ENCODE results near the gene TNFAIP3. TPM values are rescaled to one million over a fixed set of nuclear protein-coding genes. Genes with fewer than 3 reads are reported as not detected.

The TNFAIP3 gene
- polyA plus RNA-seq, 1 donor, result 15.5 TPM

GRCh38 chr6:137863091-137863797 is 3.8 kb upstream of the TNFAIP3 start:
- no peak for DNase-seq (ENCODE audit: low read depth)

GRCh38 chr6:137864812-137865508 is 2.1 kb upstream of the TNFAIP3 start:
- DNase-seq (ENCODE audit: low read depth), result no peak

- no peak for DNase-seq (ENCODE audit: low read depth)
Measured at GRCh38 chr6:137866200-137866913, 702 bp upstream of the TNFAIP3 start.

GRCh38 chr6:137867685-137868509 is 838 bp downstream of the TNFAIP3 start:
- no peak for DNase-seq (ENCODE audit: low read depth)

- DNase-seq (ENCODE audit: low read depth), result no peak
Measured at GRCh38 chr6:137868721-137869548, 1.9 kb downstream of the TNFAIP3 start.

- DNase-seq (ENCODE audit: low read depth), result no peak
Measured at GRCh38 chr6:137869549-137870307, 2.7 kb downstream of the TNFAIP3 start.

- DNase-seq (ENCODE audit: low read depth), result no peak
Measured at GRCh38 chr6:137870308-137870644, 3.2 kb downstream of the TNFAIP3 start.

GRCh38 chr6:137870744-137871247 is 3.7 kb downstream of the TNFAIP3 start:
- no peak for DNase-seq (ENCODE audit: low read depth)

GRCh38 chr6:137871291-137871690 is 4.2 kb downstream of the TNFAIP3 start:
- no peak for DNase-seq (ENCODE audit: low read depth)

GRCh38 chr6:137871831-137872454 is 4.9 kb downstream of the TNFAIP3 start:
- no peak for DNase-seq (ENCODE audit: low read depth)

GRCh38 chr6:137872581-137873115 is 5.6 kb downstream of the TNFAIP3 start:
- no peak for DNase-seq (ENCODE audit: low read depth)

GRCh38 chr6:137873273-137873762 is 6.3 kb downstream of the TNFAIP3 start:
- no peak for DNase-seq (ENCODE audit: low read depth)

- no peak for DNase-seq (ENCODE audit: low read depth)
Measured at GRCh38 chr6:137874204-137875057, 7.4 kb downstream of the TNFAIP3 start.

GRCh38 chr6:137875058-137875520 is 8.0 kb downstream of the TNFAIP3 start:
- no peak for DNase-seq (ENCODE audit: low read depth)

GRCh38 chr6:137875606-137876005 is 8.5 kb downstream of the TNFAIP3 start:
- no peak for DNase-seq (ENCODE audit: low read depth)

- DNase-seq (ENCODE audit: low read depth), result no peak
Measured at GRCh38 chr6:137876547-137876946, 9.5 kb downstream of the TNFAIP3 start.

- no peak for DNase-seq (ENCODE audit: low read depth)
Measured at GRCh38 chr6:137877113-137877512, 10.1 kb downstream of the TNFAIP3 start.

GRCh38 chr6:137877606-137878005 is 10.5 kb downstream of the TNFAIP3 start:
- no peak for DNase-seq (ENCODE audit: low read depth)

All from forelimb muscle (tissue), 1 donor.